ENCODE data around the gene CEP152. TPM values are rescaled to one million over a fixed set of nuclear protein-coding genes. Genes with fewer than 3 reads are reported as not detected.

Gene CEP152
- total RNA-seq, 1 donor from 2014 or later, result 8.0 TPM

DNA sequence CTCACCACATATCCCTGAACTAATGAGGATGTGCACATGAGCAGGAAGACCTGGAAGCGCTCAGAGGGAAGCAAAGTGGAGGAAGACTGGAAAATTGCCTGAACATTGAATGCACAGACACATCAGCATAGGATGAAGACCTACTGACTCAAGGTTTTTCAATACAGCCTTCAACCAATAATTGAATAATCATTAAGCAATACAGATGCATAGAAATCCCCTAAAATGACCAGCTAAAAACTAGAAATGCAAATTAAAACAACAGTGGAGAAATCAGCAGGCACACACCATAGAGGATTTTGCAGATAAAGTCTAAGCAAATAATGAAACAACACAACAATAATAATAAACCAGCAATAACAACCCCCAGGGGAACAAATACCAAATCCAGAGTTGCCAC is 80.4 kb downstream of the CEP152 start:
- no peaks in the 10 kb centered on the region for H3K9me3 Mint-ChIP-seq (ENCODE audit: unreplicated experiment)
- H3K27ac Mint-ChIP-seq (ENCODE audit: unreplicated experiment), result no peak overlapping the region
- TF ChIP-seq, protein P1, sequence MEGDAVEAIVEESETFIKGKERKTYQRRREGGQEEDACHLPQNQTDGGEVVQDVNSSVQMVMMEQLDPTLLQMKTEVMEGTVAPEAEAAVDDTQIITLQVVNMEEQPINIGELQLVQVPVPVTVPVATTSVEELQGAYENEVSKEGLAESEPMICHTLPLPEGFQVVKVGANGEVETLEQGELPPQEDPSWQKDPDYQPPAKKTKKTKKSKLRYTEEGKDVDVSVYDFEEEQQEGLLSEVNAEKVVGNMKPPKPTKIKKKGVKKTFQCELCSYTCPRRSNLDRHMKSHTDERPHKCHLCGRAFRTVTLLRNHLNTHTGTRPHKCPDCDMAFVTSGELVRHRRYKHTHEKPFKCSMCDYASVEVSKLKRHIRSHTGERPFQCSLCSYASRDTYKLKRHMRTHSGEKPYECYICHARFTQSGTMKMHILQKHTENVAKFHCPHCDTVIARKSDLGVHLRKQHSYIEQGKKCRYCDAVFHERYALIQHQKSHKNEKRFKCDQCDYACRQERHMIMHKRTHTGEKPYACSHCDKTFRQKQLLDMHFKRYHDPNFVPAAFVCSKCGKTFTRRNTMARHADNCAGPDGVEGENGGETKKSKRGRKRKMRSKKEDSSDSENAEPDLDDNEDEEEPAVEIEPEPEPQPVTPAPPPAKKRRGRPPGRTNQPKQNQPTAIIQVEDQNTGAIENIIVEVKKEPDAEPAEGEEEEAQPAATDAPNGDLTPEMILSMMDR (IDR thresholded peaks at IDR 0.05; ENCODE audit: partially characterized antibody, unreplicated experiment), result no peak
- H3K4me1 Mint-ChIP-seq (ENCODE audit: low read depth, unreplicated experiment), result no peaks in the 10 kb centered on the region
- H3K27me3 Mint-ChIP-seq (ENCODE audit: unreplicated experiment), result peaks cover 4% of the 10 kb centered on the region
- no peaks in the 10 kb centered on the region for H3K36me3 Mint-ChIP-seq (ENCODE audit: unreplicated experiment)
- DNase-seq, result no peak
- H3K4me3 Mint-ChIP-seq (ENCODE audit: unreplicated experiment), result no peak overlapping the region

DNA sequence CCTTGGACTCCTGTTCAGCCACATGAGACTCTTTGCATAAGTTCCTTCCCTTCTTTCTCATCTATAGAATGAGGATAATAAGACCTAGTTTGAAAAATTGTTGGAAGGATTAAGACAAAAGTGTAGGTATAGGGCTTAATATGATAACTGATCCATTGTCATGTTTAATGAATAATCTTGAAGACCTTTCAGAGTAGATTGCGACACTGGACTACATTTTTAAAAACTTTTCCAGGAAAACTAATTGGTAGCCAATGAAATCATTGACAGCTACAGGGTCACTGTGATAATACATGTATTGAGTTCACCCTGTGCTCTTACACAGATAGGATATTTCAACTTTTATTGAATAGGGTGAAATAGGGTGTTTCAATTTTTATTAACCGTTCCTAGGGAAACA is 86.9 kb downstream of the CEP152 start:
- DNase-seq, result no peak
- no peak overlapping the region for H3K27ac Mint-ChIP-seq (ENCODE audit: unreplicated experiment)
- no peaks in the 10 kb centered on the region for H3K27me3 Mint-ChIP-seq (ENCODE audit: unreplicated experiment)
- no peaks in the 10 kb centered on the region for H3K4me1 Mint-ChIP-seq (ENCODE audit: low read depth, unreplicated experiment)
- no peaks in the 10 kb centered on the region for H3K36me3 Mint-ChIP-seq (ENCODE audit: unreplicated experiment)
- TF ChIP-seq, protein P1 (IDR thresholded peaks at IDR 0.05; ENCODE audit: partially characterized antibody, unreplicated experiment), result no peak
- no peak overlapping the region for H3K4me3 Mint-ChIP-seq (ENCODE audit: unreplicated experiment)
- H3K9me3 Mint-ChIP-seq (ENCODE audit: unreplicated experiment), result no peaks in the 10 kb centered on the region

DNA sequence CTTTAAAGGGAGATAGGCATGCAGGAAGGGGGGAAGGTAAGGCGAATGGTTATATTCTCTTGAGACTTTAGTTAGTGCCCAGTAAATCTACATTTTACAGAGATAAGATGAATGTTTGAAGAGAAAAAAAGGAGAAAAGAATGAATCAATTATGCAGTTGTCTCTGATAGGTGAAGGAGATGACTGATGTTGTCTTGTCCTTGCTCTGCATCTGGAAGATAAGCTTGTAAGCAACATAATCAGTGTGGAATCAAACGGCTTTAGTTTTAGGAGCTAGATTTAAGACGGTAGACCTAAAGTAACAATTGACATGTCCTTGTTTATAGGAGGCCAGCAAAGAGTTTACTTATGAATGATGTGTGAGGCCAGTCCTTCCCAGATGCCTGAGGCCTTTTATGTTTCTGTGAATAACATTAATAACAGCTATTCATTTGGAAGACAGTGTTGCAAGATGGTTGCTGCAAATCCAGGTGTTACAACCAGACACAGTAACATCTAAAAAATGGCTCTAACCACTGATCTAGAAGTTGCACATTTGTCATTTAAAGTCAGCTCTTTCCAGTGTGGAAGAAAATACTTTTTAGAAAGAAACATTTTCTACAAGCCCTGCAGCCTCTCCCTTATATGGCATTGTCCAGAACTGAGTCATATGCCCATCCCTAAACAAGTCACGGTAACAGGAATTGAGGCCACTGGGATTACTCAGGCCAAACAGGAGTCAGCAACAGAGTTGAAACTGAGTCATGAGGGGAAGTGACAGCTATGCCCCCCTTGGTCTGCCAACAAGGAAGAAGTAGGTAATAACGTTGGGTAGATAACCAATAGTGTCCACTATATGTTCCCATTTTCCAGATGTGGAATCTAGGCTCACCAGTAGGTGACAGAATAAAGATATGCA is 87.9 kb downstream of the CEP152 start:
- Mint-ChIP-seq H3K27ac (ENCODE audit: unreplicated experiment) (no peak overlapping the region), H3K9me3 (ENCODE audit: unreplicated experiment) (no peaks in the 10 kb centered on the region), H3K27me3 (ENCODE audit: unreplicated experiment) (no peaks in the 10 kb centered on the region), H3K36me3 (ENCODE audit: unreplicated experiment) (no peaks in the 10 kb centered on the region), H3K4me1 (ENCODE audit: low read depth, unreplicated experiment) (no peaks in the 10 kb centered on the region), H3K4me3 (ENCODE audit: unreplicated experiment) (no peak overlapping the region)
- DNase-seq, result no peak
- TF ChIP-seq, protein P1 (IDR thresholded peaks at IDR 0.05; ENCODE audit: partially characterized antibody, unreplicated experiment), result no peak

DNA sequence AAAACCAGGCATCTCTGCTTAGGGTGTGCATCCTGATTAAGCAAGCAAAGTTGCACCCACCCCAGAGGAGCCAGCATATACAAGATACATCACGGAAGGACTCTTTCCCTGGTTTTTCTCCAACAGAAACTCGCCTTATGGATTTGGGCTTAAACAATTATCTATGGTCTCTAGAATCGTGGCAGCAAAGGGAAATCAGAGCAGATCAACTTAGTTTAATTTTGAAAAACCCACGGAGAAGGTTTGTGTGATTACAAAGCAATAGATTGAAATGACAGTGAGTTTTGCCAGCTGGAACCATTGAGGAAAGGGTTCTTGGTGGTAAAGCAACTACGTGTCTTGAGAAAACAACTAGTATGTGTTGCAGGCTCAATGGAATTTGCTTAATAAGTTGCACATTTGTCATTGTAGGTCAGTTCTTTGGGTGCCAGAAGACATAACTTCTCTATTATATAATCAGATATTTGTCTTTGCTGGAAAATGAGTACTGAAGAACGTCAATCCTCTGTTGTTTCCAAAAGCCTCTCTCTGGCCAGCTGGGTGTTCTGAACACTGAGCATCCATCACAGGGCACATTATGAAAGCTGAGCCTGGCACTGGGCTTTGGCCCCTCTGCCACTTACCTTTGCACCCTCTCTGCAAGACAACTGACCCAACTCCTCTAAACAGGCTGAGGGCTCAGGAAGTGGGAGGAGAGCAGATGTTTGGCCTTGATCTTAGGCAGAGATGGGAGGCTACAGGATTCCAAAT is 89.6 kb downstream of the CEP152 start:
- no peak overlapping the region for H3K27ac Mint-ChIP-seq (ENCODE audit: unreplicated experiment)
- no peak for DNase-seq
- TF ChIP-seq, protein P1 (IDR thresholded peaks at IDR 0.05; ENCODE audit: partially characterized antibody, unreplicated experiment), result no peak

DNA sequence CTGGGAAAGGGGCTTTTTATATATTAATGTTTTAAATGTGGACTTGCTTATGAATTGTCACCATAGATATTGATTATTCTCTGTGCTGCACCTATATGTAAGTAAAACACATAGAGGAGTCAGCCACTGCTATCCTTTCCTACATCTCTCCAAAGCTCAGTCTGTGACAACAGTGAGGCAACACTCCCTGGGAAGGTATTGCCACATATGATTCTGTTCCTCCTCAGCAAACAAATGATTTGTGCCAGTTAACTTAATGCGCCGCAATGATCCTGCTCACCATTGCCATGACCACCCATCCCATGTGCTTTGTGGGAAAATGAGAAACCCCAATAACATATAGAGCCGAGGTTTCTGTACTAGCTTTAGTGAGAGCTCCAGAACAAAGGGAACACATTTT is 90.2 kb downstream of the CEP152 start:
- DNase-seq, result no peak
- H3K27me3 Mint-ChIP-seq (ENCODE audit: unreplicated experiment), result no peaks in the 10 kb centered on the region
- no peaks in the 10 kb centered on the region for H3K4me1 Mint-ChIP-seq (ENCODE audit: low read depth, unreplicated experiment)
- H3K27ac Mint-ChIP-seq (ENCODE audit: unreplicated experiment), result no peak overlapping the region
- peaks cover 2% of the 10 kb centered on the region for H3K36me3 Mint-ChIP-seq (ENCODE audit: unreplicated experiment)
- H3K9me3 Mint-ChIP-seq (ENCODE audit: unreplicated experiment), result no peaks in the 10 kb centered on the region
- H3K4me3 Mint-ChIP-seq (ENCODE audit: unreplicated experiment), result no peak overlapping the region
- TF ChIP-seq, protein P1 (IDR thresholded peaks at IDR 0.05; ENCODE audit: partially characterized antibody, unreplicated experiment), result no peak

More for the DNA sequence above, 89.6 kb downstream of the CEP152 start:
- no peaks in the 10 kb centered on the region for H3K27me3 Mint-ChIP-seq (ENCODE audit: unreplicated experiment)
- H3K36me3 Mint-ChIP-seq (ENCODE audit: unreplicated experiment), result no peaks in the 10 kb centered on the region
- H3K4me1 Mint-ChIP-seq (ENCODE audit: low read depth, unreplicated experiment), result no peaks in the 10 kb centered on the region
- no peak overlapping the region for H3K4me3 Mint-ChIP-seq (ENCODE audit: unreplicated experiment)
- H3K9me3 Mint-ChIP-seq (ENCODE audit: unreplicated experiment), result no peaks in the 10 kb centered on the region

Measured in glutamatergic neuron (in vitro differentiated cells).